B cell (primary cell): ENCODE results near the gene RNF217. TPM values are rescaled to one million over a fixed set of nuclear protein-coding genes. Genes with fewer than 3 reads are reported as not detected.

Experiments used
- ATAC-seq: fragments of 200-7000 bp; cut with Tn5 transposase; one replicate; pipeline ENCODE4 v1.10.0; 2021; ENCODE audit warnings: low read depth, mild to moderate bottlenecking, moderate number of reproducible peaks, moderate library complexity
- CTCF ChIA-PET: fragments of 350-600 bp; sonication (Branson Sonifier 250); formaldehyde crosslinking; loops from one replicate; lab custom pipeline; 2021; ENCODE audit warnings: antibody characterized with exemption, inconsistent platforms; lab: Charles Lee
- POLR2A ChIA-PET: fragments of 350-600 bp; sonication (Branson Sonifier 250); formaldehyde crosslinking; loops from one replicate; lab custom pipeline; 2021; ENCODE audit warnings: antibody characterized with exemption; lab: Charles Lee
- DNase-seq: peaks from one replicate; pipeline ENCODE4 v3.0.0; 2013
- H2AFZ ChIP-seq: 2 replicates; pipeline ENCODE4 v1.6.1; 2012; ENCODE audit warnings: mild to moderate bottlenecking, low read depth, low read length; ENCODE audit not compliant: insufficient read depth, poor library complexity, severe bottlenecking
- H3K27ac ChIP-seq, 2 donors: 1 replicate in 1 of 2; 2 replicates in 1 of 2; pipeline ENCODE4 v1.5.1; 2012 to 2013; ENCODE audit warnings: low read length in 2 of 2, mild to moderate bottlenecking in 2 of 2, moderate library complexity in 1 of 2
- H3K27me3 ChIP-seq, 4 experiments: fragments of 200-600 bp in 1 of 4; sonication (generic) in 1 of 4; replicated peaks in 1 of 4; 1 replicate in 2 of 4; 2 replicates in 2 of 4; pipeline versions ENCODE4 v1.6.1 to v1.7.0; 2013 to 2016; ENCODE audit warnings: low read length in 3 of 4, mild to moderate bottlenecking in 2 of 4, mixed read lengths in 1 of 4, moderate library complexity in 1 of 4; ENCODE audit not compliant: insufficient read depth in 4 of 4, control insufficient read depth in 3 of 4; ENCODE audit errors: control extremely low read depth in 1 of 4
- H3K36me3 ChIP-seq, 2 experiments: replicated peaks in 1 of 2; 1 replicate in 1 of 2; 2 replicates in 1 of 2; pipeline versions ENCODE4 v1.6.1 to v1.7.1; 2013; ENCODE audit warnings: low read length in 1 of 2; ENCODE audit not compliant: insufficient read depth in 2 of 2, control insufficient read depth in 1 of 2; ENCODE audit errors: control extremely low read depth in 1 of 2, extremely low read depth in 1 of 2
- H3K4me1 ChIP-seq, 2 donors: fragments of 200-600 bp in 1 of 2; sonication (generic) in 1 of 2; 1 replicate in 1 of 2; 2 replicates in 1 of 2; pipeline versions ENCODE4 v1.5.1 to v1.6.1; 2013 to 2017; ENCODE audit warnings: low read length in 2 of 2; ENCODE audit not compliant: control insufficient read depth in 2 of 2, insufficient read depth in 2 of 2
- H3K4me2 ChIP-seq: replicated peaks from 2 replicates; pipeline ENCODE3; 2012; ENCODE audit warnings: mild to moderate bottlenecking, low read depth, low read length; ENCODE audit not compliant: poor library complexity, severe bottlenecking
- H3K4me3 ChIP-seq, 5 experiments: fragments of 200-600 bp in 1 of 5; sonication (generic) in 1 of 5; 1 replicate in 3 of 5; 2 replicates in 2 of 5; pipeline versions ENCODE4 v1.5.1 to v1.7.0; 2011 to 2016; ENCODE audit warnings: low read length in 4 of 5, mild to moderate bottlenecking in 4 of 5, low read depth in 2 of 5, control low read depth in 1 of 5, moderate library complexity in 1 of 5; ENCODE audit not compliant: insufficient read depth in 1 of 5; ENCODE audit errors: control extremely low read depth in 1 of 5, extremely low read depth in 1 of 5
- H3K79me2 ChIP-seq: fragments of 200-600 bp; sonication (generic); one replicate; pipeline ENCODE4 v1.6.0; 2016; ENCODE audit warnings: low read length; ENCODE audit not compliant: control insufficient read depth, insufficient read depth
- H3K9ac ChIP-seq: fragments of 200-600 bp; sonication (generic); 2 replicates; pipeline ENCODE4 v1.6.1; 2017; ENCODE audit warnings: mild to moderate bottlenecking, low read length, moderate library complexity
- H3K9me3 ChIP-seq, 3 donors: one replicate each; pipeline versions ENCODE4 v1.6.1 to v1.7.1; 2013; ENCODE audit warnings: low read length in 2 of 3; ENCODE audit not compliant: control insufficient read depth in 2 of 3, insufficient read depth in 1 of 3; ENCODE audit errors: control extremely low read depth in 1 of 3
- H4K20me1 ChIP-seq: 2 replicates; pipeline ENCODE4 v1.6.0; 2012; ENCODE audit warnings: mild to moderate bottlenecking, low read length; ENCODE audit not compliant: insufficient read depth, control insufficient read depth, poor library complexity, severe bottlenecking
- H3K27ac Mint-ChIP-seq: one replicate; pipeline ENCODE4 v1.8.0; 2021; ENCODE audit warnings: mixed read lengths
- H3K27me3 Mint-ChIP-seq: one replicate; pipeline ENCODE4 v1.8.0; 2021; ENCODE audit warnings: mixed read lengths
- H3K4me1 Mint-ChIP-seq: one replicate; pipeline ENCODE4 v1.8.0; 2021; ENCODE audit warnings: mixed read lengths
- H3K4me3 Mint-ChIP-seq: one replicate; pipeline ENCODE4 v1.8.0; 2021; ENCODE audit warnings: mixed read lengths
- H3K9me3 Mint-ChIP-seq: one replicate; pipeline ENCODE4 v1.8.0; 2022; ENCODE audit warnings: mixed read lengths; ENCODE audit not compliant: insufficient read depth
- EZH2 ChIP-seq: IDR thresholded peaks from 2 replicates; pipeline ENCODE4 v1.6.1; 2012; ENCODE audit warnings: borderline replicate concordance, low read depth, mild to moderate bottlenecking, moderate library complexity, low read length; ENCODE audit not compliant: insufficient read depth, poor library complexity, severe bottlenecking
- WGBS: methylation state at CpG from one replicate; pipeline ENCODE4 v1.1.5; 2013; ENCODE audit warnings: missing lambda C conversion rate; ENCODE audit not compliant: insufficient coverage; 5-methylcytosine and 5-hydroxymethylcytosine counted together
- intact Hi-C: fragments of 100-400 bp; cut with micrococcal nuclease; formaldehyde crosslinking; loops from one replicate; pipeline ENCODE4 v1.10.0; 2022
- polyA plus RNA-seq: library from polyadenylated mRNA; depleted of rRNA; stranded (reverse); fragments of >200 nt; gene quantifications from 2 replicates; pipeline ENCODE4 v1.2.3, GENCODE V29; 2012
- total RNA-seq, 2 donors: library from RNA; stranded (reverse); fragments of 120-200 nt in 1 of 2; gene quantifications; 1 replicate in 1 of 2; 2 replicates in 1 of 2; pipeline versions ENCODE4 v1.2.3 to v1.2.4, GENCODE V29; 2013 to 2022
- TF ChIP-seq, protein P1 (sequence below): fragments of 200-600 bp; IDR thresholded peaks from one replicate; pipeline ENCODE4 v1.8.0; 2022; ENCODE audit warnings: antibody characterized with exemption, mild to moderate bottlenecking

Gene RNF217
- total and polyA plus RNA-seq, 2 donors (not counting 1 experiment from before 2014, with no cell fraction given) = 0.03 TPM; not detected in 1

DNA sequence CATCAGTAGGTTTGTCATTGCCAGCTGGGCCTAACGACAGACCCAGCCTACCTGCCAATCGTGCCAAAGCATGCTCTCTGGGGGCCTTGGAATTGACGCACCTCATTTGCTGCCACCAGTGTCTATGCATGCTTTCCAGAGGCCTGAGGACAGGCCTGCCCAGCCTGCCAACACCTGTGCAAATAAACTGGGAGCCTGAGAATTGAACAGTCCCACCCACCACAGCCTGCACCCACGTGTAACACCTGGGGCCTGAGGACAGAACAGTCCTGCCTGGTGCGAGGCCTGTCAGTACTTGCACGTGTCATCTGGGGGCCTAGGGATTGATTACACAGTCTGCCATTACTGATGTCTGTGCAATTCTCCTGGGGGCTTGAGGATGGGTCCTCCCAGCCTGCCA lies 6.2 kb upstream of the RNF217 start:
- POLR2A ChIA-PET = no interaction called here
- 96% methylated on average over 5 of the region's 6 CpGs for WGBS

DNA sequence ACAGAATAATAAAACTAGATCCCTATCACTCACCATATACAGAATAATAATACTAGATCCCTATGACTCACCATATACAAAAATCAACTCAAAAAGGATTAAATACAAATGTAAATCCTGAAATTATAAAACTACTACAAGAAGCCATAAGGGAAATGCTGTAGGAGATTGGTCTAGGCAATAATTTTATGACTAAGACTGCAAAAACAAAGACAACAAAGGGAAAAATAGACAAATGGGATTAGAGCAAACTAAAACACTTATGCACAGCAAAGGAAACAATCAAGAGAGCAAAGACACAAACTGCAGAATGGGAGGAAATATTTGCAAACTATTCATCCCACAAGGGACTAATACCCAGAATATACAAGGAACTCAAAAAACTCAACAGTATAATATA lies 4.1 kb upstream of the RNF217 start:
- H3K27me3 Mint-ChIP-seq = peaks cover 27% of the 10 kb centered on the region
- H3K9me3 ChIP-seq = peaks cover 0 to 13% (median 0%) of the 10 kb centered on the region in 3 donors
- H4K20me1 ChIP-seq = no peaks in the 10 kb centered on the region
- H3K9ac ChIP-seq = no peak overlapping the region
- no peak for DNase-seq
- H3K4me3 ChIP-seq = no peak overlapping the region
- CTCF ChIA-PET = no interaction called here
- H3K36me3 ChIP-seq = no peaks in the 10 kb centered on the region
- H3K4me1 Mint-ChIP-seq = peaks cover 7% of the 10 kb centered on the region
- no peaks in the 10 kb centered on the region for H3K4me1 ChIP-seq
- H3K27ac Mint-ChIP-seq = no peak overlapping the region
- no peak overlapping the region for H3K27ac ChIP-seq
- no peak overlapping the region for H2AFZ ChIP-seq
- H3K27me3 ChIP-seq = peaks cover 0 to 8% (median 4%) of the 10 kb centered on the region in 4 experiments
- H3K4me2 ChIP-seq = no peak overlapping the region
- no peaks in the 10 kb centered on the region for H3K79me2 ChIP-seq
- no peak overlapping the region for H3K4me3 Mint-ChIP-seq
- POLR2A ChIA-PET = no interaction called here
- TF ChIP-seq, protein P1, sequence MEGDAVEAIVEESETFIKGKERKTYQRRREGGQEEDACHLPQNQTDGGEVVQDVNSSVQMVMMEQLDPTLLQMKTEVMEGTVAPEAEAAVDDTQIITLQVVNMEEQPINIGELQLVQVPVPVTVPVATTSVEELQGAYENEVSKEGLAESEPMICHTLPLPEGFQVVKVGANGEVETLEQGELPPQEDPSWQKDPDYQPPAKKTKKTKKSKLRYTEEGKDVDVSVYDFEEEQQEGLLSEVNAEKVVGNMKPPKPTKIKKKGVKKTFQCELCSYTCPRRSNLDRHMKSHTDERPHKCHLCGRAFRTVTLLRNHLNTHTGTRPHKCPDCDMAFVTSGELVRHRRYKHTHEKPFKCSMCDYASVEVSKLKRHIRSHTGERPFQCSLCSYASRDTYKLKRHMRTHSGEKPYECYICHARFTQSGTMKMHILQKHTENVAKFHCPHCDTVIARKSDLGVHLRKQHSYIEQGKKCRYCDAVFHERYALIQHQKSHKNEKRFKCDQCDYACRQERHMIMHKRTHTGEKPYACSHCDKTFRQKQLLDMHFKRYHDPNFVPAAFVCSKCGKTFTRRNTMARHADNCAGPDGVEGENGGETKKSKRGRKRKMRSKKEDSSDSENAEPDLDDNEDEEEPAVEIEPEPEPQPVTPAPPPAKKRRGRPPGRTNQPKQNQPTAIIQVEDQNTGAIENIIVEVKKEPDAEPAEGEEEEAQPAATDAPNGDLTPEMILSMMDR = no peak
- no peak for ATAC-seq
- no peaks in the 10 kb centered on the region for H3K9me3 Mint-ChIP-seq
- intact Hi-C loops = no loop called here

More for the DNA sequence above, 6.2 kb upstream of the RNF217 start:
- Histone ChIP-seq H3K27ac (no peak overlapping the region), H3K36me3 (no peaks in the 10 kb centered on the region), H3K4me3 (no peak overlapping the region), H3K9ac (no peak overlapping the region), H3K9me3 (peaks cover 0 to 13% (median 0%) of the 10 kb centered on the region in 3 donors), H3K27me3 (peaks cover 0 to 3% (median 1%) of the 10 kb centered on the region in 4 experiments), H3K79me2 (no peaks in the 10 kb centered on the region), H4K20me1 (no peaks in the 10 kb centered on the region), H3K4me1 (no peaks in the 10 kb centered on the region), H2AFZ (no peak overlapping the region), H3K4me2 (no peak overlapping the region)
- no peaks in the 10 kb centered on the region for H3K9me3 Mint-ChIP-seq
- no peaks in the 10 kb centered on the region for H3K4me1 Mint-ChIP-seq
- DNase-seq (no peak), ATAC-seq (no peak)
- H3K4me3 Mint-ChIP-seq = no peak overlapping the region
- intact Hi-C loops = no loop called here
- TF ChIP-seq, protein P1 = no peak
- no peak for TF ChIP-seq EZH2
- H3K27me3 Mint-ChIP-seq = peaks cover 18% of the 10 kb centered on the region
- no peak overlapping the region for H3K27ac Mint-ChIP-seq
- CTCF ChIA-PET = no interaction called here
